ENCODE measurements around the gene MGST3. TPM values are rescaled to one million over a fixed set of nuclear protein-coding genes. Genes with fewer than 3 reads are reported as not detected.

MGST3 gene
- total RNA-seq, 1 experiment from 2014 or later: 173 TPM

GRCh38 chr1:165659581-165659895 is 28.5 kb downstream of the MGST3 start:
- no TSS peak for BruUV-seq (replicated peaks)
- DNase-seq: no peak

DNA sequence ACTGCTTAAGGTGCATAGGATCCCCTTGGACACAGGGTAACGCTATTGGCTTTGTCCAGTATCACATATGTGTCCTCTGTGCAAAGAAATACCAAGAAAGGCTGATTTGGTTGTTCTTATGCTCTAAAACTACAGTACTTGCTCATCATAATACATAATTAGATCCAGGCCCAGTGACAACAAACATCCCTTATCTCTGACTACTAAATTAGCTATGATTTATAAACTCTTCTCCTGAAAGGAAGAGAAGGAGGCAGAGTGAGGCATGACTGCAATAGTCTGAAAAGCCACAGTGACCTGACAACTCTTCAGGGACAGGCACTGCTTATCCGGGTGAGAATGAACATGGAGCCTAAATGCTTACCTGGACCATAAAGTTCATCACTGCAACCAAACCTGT is 30.7 kb downstream of the MGST3 start:
- POLR2A ChIA-PET: no interaction called here
- CTCF ChIA-PET: no interaction called here
- intact Hi-C loops (cut with micrococcal nuclease; ENCODE audit: unreplicated experiment): no loop called here

More at GRCh38 chr1:165659581-165659895, 28.5 kb downstream of the MGST3 start:
- no peak overlapping the region for H3K4me3 Mint-ChIP-seq (ENCODE audit: unreplicated experiment)
- peaks cover 8% of the 10 kb centered on the region for H3K36me3 Mint-ChIP-seq (ENCODE audit: insufficient read depth, unreplicated experiment)
- H3K36me3 ChIP-seq (ENCODE audit: control insufficient read depth, insufficient read depth, low read length): no peaks in the 10 kb centered on the region; the same call in 1 of the 2 replicates
- POLR2A ChIA-PET: interaction anchor here (0.6 kb wide), 1 partner anchor 164 kb away, joined by 5 read pairs; no protein-coding TSS in a partner anchor
- no peaks in the 10 kb centered on the region for H3K4me1 ChIP-seq
- no peak for TF ChIP-seq CTCF (IDR thresholded peaks at IDR 0.05; ENCODE audit: insufficient read depth in 1 of 2, low read depth in 1 of 2, low read length in 1 of 2, severe bottlenecking in 1 of 2, unreplicated experiment in 1 of 2)
- no peak overlapping the region for H3K4me3 ChIP-seq (ENCODE audit: low read depth, low read length)
- H3K9me3 Mint-ChIP-seq (ENCODE audit: unreplicated experiment): no peaks in the 10 kb centered on the region
- CTCF ChIA-PET: no interaction called here
- H3K27ac Mint-ChIP-seq (ENCODE audit: unreplicated experiment): no peak overlapping the region
- H3K4me1 Mint-ChIP-seq (ENCODE audit: low read depth, unreplicated experiment): no peaks in the 10 kb centered on the region
- intact Hi-C loops (cut with micrococcal nuclease; ENCODE audit: unreplicated experiment): no loop called here
- no peaks in the 10 kb centered on the region for H3K9me3 ChIP-seq
- H3K27me3 Mint-ChIP-seq (ENCODE audit: insufficient read depth, unreplicated experiment): no peaks in the 10 kb centered on the region
- no peaks in the 10 kb centered on the region for H3K27me3 ChIP-seq (replicated peaks; ENCODE audit: control insufficient read depth, insufficient read depth, low read length)

GRCh38 chr1:165662186-165662585 is 31.2 kb downstream of the MGST3 start:
- no peaks in the 10 kb centered on the region; the same call in 1 of the 2 replicates for H3K36me3 ChIP-seq (ENCODE audit: control insufficient read depth, insufficient read depth, low read length)

More for the DNA sequence above, 30.7 kb downstream of the MGST3 start:
- Histone ChIP-seq H3K27me3 (replicated peaks; ENCODE audit: control insufficient read depth, insufficient read depth, low read length) (no peaks in the 10 kb centered on the region), H3K4me3 (ENCODE audit: low read depth, low read length) (no peak overlapping the region), H3K9me3 (no peaks in the 10 kb centered on the region), H3K4me1 (no peaks in the 10 kb centered on the region), H3K36me3 (ENCODE audit: control insufficient read depth, insufficient read depth, low read length) (no peaks in the 10 kb centered on the region; the same call in 1 of the 2 replicates)
- H3K4me3 Mint-ChIP-seq (ENCODE audit: unreplicated experiment): no peak overlapping the region
- no peaks in the 10 kb centered on the region for H3K9me3 Mint-ChIP-seq (ENCODE audit: unreplicated experiment)
- no peaks in the 10 kb centered on the region for H3K27me3 Mint-ChIP-seq (ENCODE audit: insufficient read depth, unreplicated experiment)
- H3K36me3 Mint-ChIP-seq (ENCODE audit: insufficient read depth, unreplicated experiment): peaks cover 10% of the 10 kb centered on the region
- H3K4me1 Mint-ChIP-seq (ENCODE audit: low read depth, unreplicated experiment): no peaks in the 10 kb centered on the region
- no TSS peak for BruUV-seq (replicated peaks)
- no peak overlapping the region for H3K27ac Mint-ChIP-seq (ENCODE audit: unreplicated experiment)
- DNase-seq: no peak
- no peak for TF ChIP-seq CTCF (IDR thresholded peaks at IDR 0.05; ENCODE audit: insufficient read depth in 1 of 2, low read depth in 1 of 2, low read length in 1 of 2, severe bottlenecking in 1 of 2, unreplicated experiment in 1 of 2)

More at GRCh38 chr1:165662186-165662585, 31.2 kb downstream of the MGST3 start:
- POLR2A ChIA-PET: no interaction called here
- no peaks in the 10 kb centered on the region for H3K9me3 Mint-ChIP-seq (ENCODE audit: unreplicated experiment)
- no peak overlapping the region for H3K4me3 Mint-ChIP-seq (ENCODE audit: unreplicated experiment)
- no peak overlapping the region for H3K27ac Mint-ChIP-seq (ENCODE audit: unreplicated experiment)
- Histone ChIP-seq H3K4me3 (ENCODE audit: low read depth, low read length) (no peak overlapping the region), H3K27me3 (replicated peaks; ENCODE audit: control insufficient read depth, insufficient read depth, low read length) (no peaks in the 10 kb centered on the region), H3K4me1 (no peaks in the 10 kb centered on the region), H3K9me3 (no peaks in the 10 kb centered on the region)
- intact Hi-C loops (cut with micrococcal nuclease; ENCODE audit: unreplicated experiment): no loop called here
- BruUV-seq (replicated peaks): no TSS peak
- CTCF ChIA-PET: no interaction called here
- peaks cover 6% of the 10 kb centered on the region for H3K36me3 Mint-ChIP-seq (ENCODE audit: insufficient read depth, unreplicated experiment)
- no peak for TF ChIP-seq CTCF (IDR thresholded peaks at IDR 0.05; ENCODE audit: insufficient read depth in 1 of 2, low read depth in 1 of 2, low read length in 1 of 2, severe bottlenecking in 1 of 2, unreplicated experiment in 1 of 2)
- no peak for DNase-seq
- no peaks in the 10 kb centered on the region for H3K4me1 Mint-ChIP-seq (ENCODE audit: low read depth, unreplicated experiment)
- no peaks in the 10 kb centered on the region for H3K27me3 Mint-ChIP-seq (ENCODE audit: insufficient read depth, unreplicated experiment)

Measured in Caco-2 (cell line).